ENCODE results near the gene USH1G.

Gene USH1G

GRCh38 chr17:74951065-74951464 is 28.0 kb upstream of the USH1G start:
- Histone ChIP-seq H3K4me3 (replicated peaks; ENCODE audit: low read depth, low read length) (no peak overlapping the region), H3K27me3 (replicated peaks; ENCODE audit: control insufficient read depth, insufficient read depth, low read length) (no peaks in the 10 kb centered on the region), H3K36me3 (ENCODE audit: control insufficient read depth, insufficient read depth, low read length) (no peaks in the 10 kb centered on the region)
- no peak for DNase-seq (ENCODE audit: extremely low read depth, insufficient read length)
- TF ChIP-seq CTCF (IDR thresholded peaks at IDR 0.05; ENCODE audit: insufficient read depth, low read length, poor library complexity, severe bottlenecking), result no peak

GRCh38 chr17:74950207-74950606 is 27.2 kb upstream of the USH1G start:
- TF ChIP-seq CTCF (IDR thresholded peaks at IDR 0.05; ENCODE audit: insufficient read depth, low read length, poor library complexity, severe bottlenecking), result no peak
- no peaks in the 10 kb centered on the region for H3K36me3 ChIP-seq (ENCODE audit: control insufficient read depth, insufficient read depth, low read length)
- no peaks in the 10 kb centered on the region for H3K27me3 ChIP-seq (replicated peaks; ENCODE audit: control insufficient read depth, insufficient read depth, low read length)
- no peak for DNase-seq (ENCODE audit: extremely low read depth, insufficient read length)
- H3K4me3 ChIP-seq (replicated peaks; ENCODE audit: low read depth, low read length), result no peak overlapping the region

- no peaks in the 10 kb centered on the region for H3K27me3 ChIP-seq (replicated peaks; ENCODE audit: control insufficient read depth, insufficient read depth, low read length)
- TF ChIP-seq CTCF (IDR thresholded peaks at IDR 0.05; ENCODE audit: insufficient read depth, low read length, poor library complexity, severe bottlenecking), result no peak
These were observed 26.5 kb upstream of the USH1G start for GRCh38 chr17:74949455-74950115.

GRCh38 chr17:74947041-74947754 is 24.1 kb upstream of the USH1G start:
- no peak for TF ChIP-seq CTCF (IDR thresholded peaks at IDR 0.05; ENCODE audit: insufficient read depth, low read length, poor library complexity, severe bottlenecking)
- no peak for DNase-seq (ENCODE audit: extremely low read depth, insufficient read length)
- no peaks in the 10 kb centered on the region for H3K27me3 ChIP-seq (replicated peaks; ENCODE audit: control insufficient read depth, insufficient read depth, low read length)

More at GRCh38 chr17:74949455-74950115, 26.5 kb upstream of the USH1G start:
- Histone ChIP-seq H3K36me3 (ENCODE audit: control insufficient read depth, insufficient read depth, low read length) (no peaks in the 10 kb centered on the region), H3K4me3 (replicated peaks; ENCODE audit: low read depth, low read length) (no peak overlapping the region)
- no peak for DNase-seq (ENCODE audit: extremely low read depth, insufficient read length)

GRCh38 chr17:74946641-74947040 is 23.6 kb upstream of the USH1G start:
- no peaks in the 10 kb centered on the region for H3K36me3 ChIP-seq (ENCODE audit: control insufficient read depth, insufficient read depth, low read length)
- no peaks in the 10 kb centered on the region for H3K27me3 ChIP-seq (replicated peaks; ENCODE audit: control insufficient read depth, insufficient read depth, low read length)
- no peak for TF ChIP-seq CTCF (IDR thresholded peaks at IDR 0.05; ENCODE audit: insufficient read depth, low read length, poor library complexity, severe bottlenecking)
- H3K4me3 ChIP-seq (replicated peaks; ENCODE audit: low read depth, low read length), result no peak overlapping the region
- no peak for DNase-seq (ENCODE audit: extremely low read depth, insufficient read length)

More at GRCh38 chr17:74947041-74947754, 24.1 kb upstream of the USH1G start:
- Histone ChIP-seq H3K4me3 (replicated peaks; ENCODE audit: low read depth, low read length) (no peak overlapping the region), H3K36me3 (ENCODE audit: control insufficient read depth, insufficient read depth, low read length) (no peaks in the 10 kb centered on the region)
